Dedifferentiated amniotic fluid mesenchymal stem cell (primary cell): ENCODE measurements around the gene LMO1.

Source experiments
- DNase-seq: peaks from one replicate; pipeline ENCODE4 v3.0.0-alpha.2; 2016; ENCODE audit errors: extremely low spot score

LMO1 gene

DNA sequence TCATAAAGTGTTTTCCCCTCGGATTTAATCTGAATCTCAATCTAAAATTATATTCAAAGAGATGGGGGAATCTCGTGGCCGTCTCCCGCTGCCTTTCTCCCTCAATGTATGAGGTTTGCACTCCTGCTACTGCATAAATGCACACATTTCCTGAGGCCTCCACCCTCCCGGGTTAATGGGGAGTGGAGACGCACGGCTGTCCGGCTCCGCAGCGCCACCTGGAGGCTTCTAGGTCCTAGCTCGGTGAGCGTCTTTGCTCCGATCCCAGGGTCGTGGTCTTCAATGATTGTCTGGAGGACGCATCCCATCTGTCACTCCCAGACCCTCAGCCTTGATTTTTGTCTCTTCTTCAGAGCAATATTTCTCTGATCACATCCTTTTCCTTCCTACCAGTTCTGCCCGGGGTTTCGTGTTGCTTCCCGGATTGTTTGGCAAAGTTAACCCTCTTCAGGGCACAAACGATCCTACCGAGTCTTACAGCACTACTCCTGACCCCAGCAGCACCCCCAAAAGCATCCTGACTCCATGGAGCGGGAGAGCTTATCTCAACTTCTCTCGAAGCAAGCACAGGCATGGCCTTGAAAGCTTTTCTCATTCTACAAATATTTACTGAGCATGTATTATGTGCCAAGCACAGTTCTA, at the start of gene LMO1:
TSS of gene LMO1 (minus strand) at position 110 of the 642 bp plus-strand sequence. CDS start 516 bp downstream, outside the sequence.
- DNase-seq: peak; percentile 74

GRCh38 chr11:8312986-8313385, 49.3 kb upstream of the LMO1 start:
- no peak for DNase-seq

DNA sequence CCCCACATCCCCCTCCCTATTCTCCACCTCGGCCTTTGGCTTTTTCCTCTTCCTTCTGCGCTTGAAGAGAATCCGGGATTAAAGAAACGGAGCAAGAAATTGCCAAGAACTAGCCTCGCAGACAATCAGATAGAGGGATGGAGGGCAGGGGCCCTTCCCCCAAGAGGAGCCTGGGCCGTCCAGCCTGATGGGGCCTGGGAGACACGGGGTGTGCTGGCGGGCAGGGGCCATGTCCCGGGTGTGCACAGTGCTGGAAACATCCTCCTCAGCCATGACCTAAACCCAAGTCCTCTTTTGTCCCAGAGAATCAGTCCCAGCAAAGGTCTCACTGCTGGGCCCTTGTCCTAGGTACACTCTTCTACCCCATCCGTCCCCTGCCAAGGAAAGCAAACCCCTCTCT, 47.7 kb upstream of the LMO1 start:
- DNase-seq: no peak

DNA sequence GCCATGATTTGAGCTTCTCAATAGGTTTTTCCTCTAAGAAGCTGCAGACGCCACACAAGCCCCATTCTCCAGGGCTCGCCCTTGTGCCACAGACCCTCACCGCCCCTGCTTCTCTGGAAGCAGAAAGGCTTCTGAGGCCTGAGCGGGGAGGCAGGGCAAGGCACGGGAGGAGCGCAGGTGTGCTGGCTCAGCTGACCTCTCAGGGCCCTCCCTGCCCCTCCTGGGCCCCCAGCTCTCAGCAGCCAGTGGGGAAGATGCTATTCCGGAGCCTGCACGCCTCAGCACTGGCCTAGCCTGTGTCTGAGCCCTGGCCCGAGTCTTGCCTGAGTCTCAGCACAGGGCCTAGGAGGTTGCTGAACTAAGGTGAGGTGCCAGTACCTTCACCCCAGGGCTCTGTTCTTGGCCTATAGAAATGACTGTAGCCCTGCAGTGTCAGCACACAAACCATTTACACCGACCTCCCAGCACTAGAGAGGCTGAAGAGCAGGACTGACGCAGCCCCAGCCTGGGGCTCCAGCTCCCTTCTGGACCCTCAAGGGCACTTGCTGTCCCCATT, 47.1 kb upstream of the LMO1 start:
- no peak for DNase-seq

GRCh38 chr11:8309862-8310261, 46.2 kb upstream of the LMO1 start:
- DNase-seq: no peak

DNA sequence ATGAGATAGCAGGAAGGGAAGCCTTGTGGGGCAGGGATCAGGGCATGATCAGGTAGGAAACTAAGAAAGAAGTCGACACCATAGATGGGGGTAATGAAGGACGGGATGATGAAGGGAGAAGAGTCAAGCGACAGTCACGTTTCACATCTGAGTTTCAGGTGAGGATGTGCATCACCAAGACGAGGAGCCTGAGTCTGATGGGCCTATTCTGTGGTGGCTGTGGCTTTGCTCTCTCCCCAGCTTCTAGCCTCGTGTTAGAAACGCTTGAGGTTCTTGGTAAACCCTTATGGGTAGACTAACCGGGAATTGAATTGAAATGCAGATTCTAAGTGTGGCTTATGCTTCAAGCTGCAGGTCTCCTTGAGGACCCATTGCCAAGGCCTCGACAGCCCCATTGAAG, 45.6 kb upstream of the LMO1 start:
- DNase-seq: no peak

DNA sequence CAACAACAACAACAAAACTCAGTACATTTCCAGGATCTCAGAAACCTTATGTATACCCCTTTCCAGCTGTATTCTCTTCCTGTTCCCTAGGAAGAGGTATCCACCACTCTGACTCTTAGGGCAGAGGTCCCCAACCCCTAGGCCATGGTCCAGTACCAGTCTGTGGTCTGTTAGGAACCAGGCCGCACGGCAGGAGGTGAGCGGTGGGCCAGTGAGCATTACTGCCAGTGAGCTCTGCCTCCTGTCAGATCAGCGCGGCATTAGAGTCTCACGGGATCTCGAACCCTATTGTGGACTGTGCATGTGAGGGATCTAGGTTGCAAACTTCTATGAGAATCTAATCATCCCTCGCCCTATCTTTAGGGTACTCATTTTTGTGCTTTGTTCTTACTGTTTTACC, 43.9 kb upstream of the LMO1 start:
- no peak for DNase-seq

DNA sequence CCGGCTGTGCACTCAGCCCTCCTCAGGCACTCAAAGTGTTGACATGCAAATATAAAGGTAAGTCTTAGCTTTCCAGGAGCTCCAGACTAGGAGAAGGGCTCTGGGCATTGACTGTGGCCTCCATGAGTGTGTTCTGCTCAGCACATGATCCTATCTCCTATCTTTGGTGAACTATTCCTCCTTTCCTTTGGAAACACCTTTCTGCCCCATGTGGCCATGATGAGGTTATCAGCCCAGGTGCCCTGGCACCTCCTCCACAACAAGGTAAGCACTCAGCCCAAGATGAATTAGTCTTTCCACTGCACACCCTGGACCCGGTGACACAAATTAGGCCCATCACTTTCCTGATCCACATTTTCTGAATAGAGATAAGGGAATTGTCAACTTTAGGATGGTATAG, 37.9 kb upstream of the LMO1 start:
- DNase-seq: no peak

DNA sequence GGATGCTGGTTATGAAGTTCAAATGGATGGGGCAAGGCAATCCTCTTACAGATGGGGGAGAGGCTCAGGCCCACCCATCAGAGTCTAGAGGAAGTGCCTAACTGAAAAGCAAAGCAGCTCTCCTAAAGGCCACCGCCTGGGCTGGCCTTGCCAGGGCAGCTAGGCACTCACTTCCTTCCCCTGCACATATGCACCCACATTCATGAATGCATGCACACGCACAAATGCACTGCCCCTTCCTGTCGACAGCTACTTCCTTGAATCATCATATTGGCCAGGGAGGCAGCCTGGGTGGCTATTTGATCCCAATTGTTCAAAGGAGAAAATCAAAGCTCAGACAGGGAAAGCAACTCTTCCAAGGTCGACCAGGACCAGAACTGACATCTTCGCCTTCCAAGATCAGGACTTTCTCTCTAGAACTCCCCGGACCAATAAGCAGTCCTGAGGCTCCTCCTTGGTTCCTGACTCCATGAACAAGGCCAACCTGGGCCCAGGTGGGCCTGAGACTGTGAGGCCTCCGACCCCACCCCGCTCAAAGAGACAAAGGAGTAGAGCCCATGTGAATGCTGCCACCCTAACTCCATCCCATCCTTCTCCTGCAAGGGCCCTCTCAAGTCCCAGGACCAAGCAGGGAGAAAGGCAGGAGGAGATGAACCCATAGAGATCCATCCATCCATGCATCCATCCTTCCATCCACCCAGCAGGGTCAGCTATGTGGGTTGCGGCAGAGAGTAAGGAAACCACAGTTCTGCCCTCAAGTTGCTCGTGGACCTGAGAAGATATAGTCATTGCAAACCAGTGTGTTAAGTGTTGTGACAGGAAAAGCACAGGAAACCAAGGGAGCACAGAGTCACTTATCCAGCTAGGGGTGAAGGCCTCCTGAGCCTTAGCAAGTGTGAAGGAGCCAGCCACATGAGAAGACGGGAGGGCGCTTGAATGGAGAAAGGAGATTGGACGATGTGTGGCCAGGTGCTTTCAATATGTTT, 35.4 kb upstream of the LMO1 start:
- DNase-seq: no peak

DNA sequence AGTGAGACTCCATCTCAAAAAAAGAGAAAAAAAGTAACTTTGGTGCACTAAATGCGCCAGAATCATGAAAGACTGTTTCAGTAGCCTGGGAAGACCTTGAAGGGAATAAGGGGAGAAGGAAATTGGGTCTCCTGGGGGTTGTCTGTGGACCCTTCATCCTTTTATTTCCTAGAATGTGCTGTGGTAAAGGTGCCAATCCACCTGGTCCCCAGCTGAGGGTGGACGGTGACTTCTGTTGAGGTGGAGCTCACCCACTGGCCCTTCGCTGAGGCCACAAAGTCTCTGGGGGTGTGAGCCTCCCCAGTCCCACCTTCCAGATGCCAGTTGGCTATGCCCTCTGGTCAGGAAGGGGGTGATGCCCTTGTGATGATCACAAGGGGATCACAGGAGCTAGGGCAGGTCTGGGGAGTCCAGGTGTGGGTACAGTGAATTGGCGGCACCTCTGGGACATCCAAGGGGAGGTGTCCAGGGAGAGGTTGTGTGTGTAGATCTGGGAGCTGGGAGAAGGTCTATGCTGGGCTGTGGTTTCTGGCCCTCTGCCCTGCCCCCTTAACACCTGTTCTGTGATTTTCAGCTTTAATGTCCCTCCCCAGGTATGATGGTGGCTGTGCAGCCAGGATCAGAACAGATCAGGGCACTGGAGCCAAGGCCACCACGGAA, 34.2 kb upstream of the LMO1 start:
- no peak for DNase-seq

- no peak for DNase-seq
Observed at GRCh38 chr11:8296872-8297271, 33.2 kb upstream of the LMO1 start.

DNA sequence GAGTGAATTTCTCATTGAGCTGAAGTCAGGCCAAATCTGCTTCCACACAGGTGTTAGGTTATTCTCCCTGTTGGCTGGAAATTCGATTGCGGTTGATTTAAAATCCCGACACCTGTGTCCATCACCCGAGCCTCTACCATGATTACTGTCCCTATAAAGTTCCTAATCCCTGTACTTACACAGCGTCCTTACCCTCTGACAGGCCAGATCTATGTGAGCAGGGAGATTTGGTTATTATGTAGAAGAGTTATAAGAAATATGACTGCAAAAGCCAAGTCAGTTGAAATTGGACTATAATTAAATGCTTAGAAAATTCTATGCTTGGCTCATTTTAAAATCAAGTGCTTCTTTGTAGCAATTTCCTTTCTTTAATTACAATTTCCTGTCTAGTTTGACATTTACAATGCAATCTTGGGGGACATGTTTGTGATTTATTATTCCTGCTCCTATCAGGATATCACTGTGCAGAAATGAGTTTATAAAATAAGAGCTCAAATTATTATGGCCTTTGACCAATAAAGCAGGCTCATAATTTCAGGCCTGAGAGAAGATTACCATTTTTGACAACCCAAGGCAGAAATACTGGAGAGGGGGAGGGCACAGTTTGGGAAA, 32.5 kb upstream of the LMO1 start:
- no peak for DNase-seq

DNA sequence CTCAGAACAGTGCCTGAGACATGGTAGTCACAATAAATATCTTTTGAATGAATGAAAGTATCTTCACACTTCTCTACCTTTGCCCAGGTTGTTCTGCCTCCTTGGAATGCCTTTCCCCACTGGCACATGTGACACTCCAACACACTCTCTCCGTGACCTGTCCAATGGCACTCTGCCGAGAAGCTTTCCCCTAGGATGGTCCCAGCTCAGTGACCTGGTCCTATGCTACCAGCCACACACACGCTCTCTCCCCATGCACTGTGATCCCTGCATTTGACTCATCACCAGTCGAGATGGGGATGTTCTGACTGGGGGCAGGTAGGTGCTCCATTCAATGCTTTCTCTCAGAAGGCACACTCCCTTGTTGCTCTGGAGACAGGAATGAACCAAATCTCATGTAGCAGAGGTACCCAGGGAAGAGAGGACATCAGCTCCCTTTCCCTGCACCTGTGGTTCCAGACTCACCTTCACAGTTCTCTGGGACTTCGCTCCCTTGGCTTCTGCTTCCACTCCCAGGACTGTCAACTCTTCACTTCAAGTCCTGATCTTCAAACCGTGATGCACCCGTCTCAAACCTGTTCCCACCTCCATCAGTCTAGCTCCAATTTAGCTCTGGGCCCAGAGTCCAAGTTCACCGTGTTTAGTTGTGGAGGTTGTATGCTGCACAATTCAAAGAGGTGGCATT, 30.7 kb upstream of the LMO1 start:
- no peak for DNase-seq

DNA sequence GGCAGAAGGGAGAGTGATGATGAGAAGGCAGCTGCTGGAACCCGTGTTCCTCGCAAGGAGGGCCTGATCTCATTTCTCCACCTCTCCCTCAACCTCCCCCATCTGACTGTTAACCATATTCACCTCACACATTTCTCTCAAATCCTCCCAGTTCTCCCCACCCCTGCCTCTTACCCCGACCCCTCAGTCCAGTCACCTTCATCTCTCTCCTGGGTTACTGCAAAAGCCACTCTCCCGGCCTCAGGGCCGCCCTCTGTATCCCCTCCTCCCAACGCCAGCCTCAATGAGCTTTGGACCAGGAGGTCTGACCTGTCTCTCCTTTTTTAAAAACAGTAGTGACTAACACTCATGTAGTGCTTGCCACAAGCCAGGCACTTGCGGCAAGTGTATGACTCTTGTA, 29.5 kb upstream of the LMO1 start:
- DNase-seq: no peak

DNA sequence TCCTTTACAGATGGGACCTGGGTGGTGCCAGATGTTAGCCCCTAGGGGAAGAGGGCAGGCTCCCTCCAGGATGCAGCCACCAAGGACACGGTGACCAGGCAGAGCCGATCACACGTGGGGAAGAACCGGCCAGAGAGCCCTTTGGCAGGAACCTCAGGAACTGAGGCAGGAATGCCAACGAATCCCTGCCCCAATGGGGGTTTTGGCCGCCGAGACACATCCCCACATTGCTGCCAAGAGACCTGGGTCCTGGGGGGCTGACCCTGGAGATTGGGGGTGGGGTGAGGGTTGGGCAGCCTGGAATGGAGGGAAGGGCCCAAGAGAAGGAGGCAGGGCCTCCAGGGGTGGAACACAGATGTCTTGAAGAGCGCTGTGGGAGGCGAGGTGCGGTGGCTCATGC, 28.7 kb upstream of the LMO1 start:
- no peak for DNase-seq

DNA sequence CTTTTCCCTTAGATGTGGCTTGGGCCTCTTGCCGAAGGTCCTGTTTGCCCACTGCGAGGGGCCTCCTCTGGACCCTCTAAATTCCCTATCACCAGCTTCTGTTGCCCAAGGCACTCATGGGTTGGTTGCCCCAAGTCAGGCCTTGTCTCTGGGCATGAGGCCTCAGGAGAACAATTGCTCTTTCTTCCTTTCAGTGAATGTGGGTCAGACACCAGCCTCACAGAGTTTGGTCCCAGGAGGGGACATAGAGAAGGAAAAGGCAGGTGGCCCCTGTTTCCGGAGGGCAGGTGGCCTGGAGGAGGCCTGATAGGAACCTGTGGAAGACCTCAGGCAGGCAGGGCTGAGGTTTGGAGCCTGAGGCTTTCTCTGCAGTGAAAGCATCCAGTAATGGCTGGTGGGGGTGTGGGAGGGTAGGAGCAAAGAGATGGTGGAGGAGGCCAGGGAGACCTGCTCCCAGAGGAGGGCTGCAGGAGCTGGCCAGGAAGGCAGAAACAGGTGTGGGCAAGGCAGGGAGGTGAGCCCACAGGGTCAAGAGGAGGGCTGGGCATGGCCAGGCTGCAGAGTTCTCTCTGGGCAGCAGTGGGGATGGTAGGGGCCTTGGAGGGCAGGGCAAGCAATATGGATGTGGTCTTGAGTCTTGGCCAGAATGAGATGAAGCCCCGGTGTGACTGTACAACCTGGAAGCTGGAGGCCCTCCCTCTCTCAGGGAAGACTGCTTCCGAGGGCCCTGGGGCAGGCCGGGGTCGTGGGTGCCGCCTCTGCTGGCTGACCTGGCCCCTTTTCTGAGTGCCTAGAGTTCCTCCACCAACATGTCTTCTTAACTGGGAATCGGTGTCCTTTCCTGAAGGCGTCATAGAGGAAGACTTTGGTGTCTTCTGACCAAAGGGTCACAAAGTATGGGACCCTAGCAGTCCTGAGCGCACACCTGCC, 28.0 kb upstream of the LMO1 start:
- no peak for DNase-seq

GRCh38 chr11:8290081-8290810, 26.6 kb upstream of the LMO1 start:
- no peak for DNase-seq

DNA sequence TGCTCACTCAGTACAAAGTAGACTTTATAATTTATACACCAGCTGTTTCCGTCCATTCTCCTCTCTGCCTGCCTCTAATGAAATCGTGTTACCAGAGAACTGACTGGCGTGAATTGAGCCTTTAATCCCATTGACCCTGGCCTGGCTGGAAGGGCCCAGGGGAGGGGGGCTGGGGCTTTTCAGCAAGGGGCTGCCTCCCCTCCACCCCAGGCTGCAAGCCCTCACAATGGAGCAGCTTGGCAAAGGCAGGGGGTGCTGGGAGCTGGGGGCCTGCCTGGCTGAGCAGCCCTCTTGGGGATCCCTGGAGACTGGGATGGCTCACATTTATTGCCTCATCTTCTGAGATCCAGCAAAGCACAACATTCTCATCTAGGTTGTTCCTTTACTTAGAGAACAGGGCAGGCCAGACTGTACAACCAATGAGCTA, 25.8 kb upstream of the LMO1 start:
- no peak for DNase-seq

GRCh38 chr11:8288824-8289491, 25.3 kb upstream of the LMO1 start:
- no peak for DNase-seq
